K562 (cell line): Measurements from ENCODE around the gene TP53RK.

ENCODE experiments used
- BRF2 ChIP-seq: IDR thresholded peaks from 3 replicates; pipeline ENCODE4 v1.6.1; 2011; ENCODE audit warnings: borderline replicate concordance, mild to moderate bottlenecking; ENCODE audit not compliant: insufficient read length, insufficient read depth
- CAMTA2 ChIP-seq: fragments of 250-450 bp; sonication (Bioruptor Pico); conservative IDR thresholded peaks from 2 replicates; pipeline ENCODE4 v1.5.1; 2022
- CBX8 ChIP-seq: fragments of 200-600 bp; sonication (generic); IDR thresholded peaks from 2 replicates; pipeline ENCODE4 v1.6.1; 2012; ENCODE audit warnings: borderline replicate concordance, mixed run types, low read depth, mild to moderate bottlenecking, moderate library complexity, mixed read lengths, low read length, control low read depth, inconsistent platforms; ENCODE audit not compliant: poor library complexity, severe bottlenecking; ENCODE audit errors: extremely low read depth
- GABPA ChIP-seq: fragments of 200-800 bp; sonication (Bioruptor generic); conservative IDR thresholded peaks from 2 replicates; pipeline ENCODE4 v1.6.1; 2016; ENCODE audit warnings: low read depth, missing genetic modification characterization, missing compliant biosample characterization
- KDM5B ChIP-seq: fragments of 200-600 bp; sonication (generic); IDR thresholded peaks from 2 replicates; pipeline ENCODE4 v1.6.1; 2012; ENCODE audit warnings: low read depth, mild to moderate bottlenecking, moderate library complexity, low read length, control low read depth, inconsistent platforms; ENCODE audit not compliant: insufficient replicate concordance
- MAFK ChIP-seq: IDR thresholded peaks from 2 replicates; pipeline ENCODE4 v1.6.1; 2011; ENCODE audit warnings: low read length, improper control_type of control experiment
- SMARCA4 ChIP-seq: fragments of 450-650 bp; IDR thresholded peaks from 2 replicates; pipeline ENCODE4 v1.6.1; 2016
- U2AF1 ChIP-seq: fragments of 200-400 bp; formaldehyde crosslinking; optimal IDR thresholded peaks from 2 replicates; pipeline ENCODE3; 2017; ENCODE audit warnings: mild to moderate bottlenecking, low read depth, low read length, moderate library complexity

- TF ChIP-seq CAMTA2 (CRISPR knock-in tag), result no peak
- no peak for TF ChIP-seq GABPA (tag)
- TF ChIP-seq U2AF1, result no peak
- no peak for TF ChIP-seq CBX8
- no peak for TF ChIP-seq BRF2
- no peak for TF ChIP-seq SMARCA4
- no peak for TF ChIP-seq MAFK
- TF ChIP-seq KDM5B, result no peak
These were observed 14.8 kb downstream of the TP53RK start for GRCh38 chr20:46674253-46675083.
